ENCODE results near the gene UBE2Z.

- TF ChIP-seq, protein P1, sequence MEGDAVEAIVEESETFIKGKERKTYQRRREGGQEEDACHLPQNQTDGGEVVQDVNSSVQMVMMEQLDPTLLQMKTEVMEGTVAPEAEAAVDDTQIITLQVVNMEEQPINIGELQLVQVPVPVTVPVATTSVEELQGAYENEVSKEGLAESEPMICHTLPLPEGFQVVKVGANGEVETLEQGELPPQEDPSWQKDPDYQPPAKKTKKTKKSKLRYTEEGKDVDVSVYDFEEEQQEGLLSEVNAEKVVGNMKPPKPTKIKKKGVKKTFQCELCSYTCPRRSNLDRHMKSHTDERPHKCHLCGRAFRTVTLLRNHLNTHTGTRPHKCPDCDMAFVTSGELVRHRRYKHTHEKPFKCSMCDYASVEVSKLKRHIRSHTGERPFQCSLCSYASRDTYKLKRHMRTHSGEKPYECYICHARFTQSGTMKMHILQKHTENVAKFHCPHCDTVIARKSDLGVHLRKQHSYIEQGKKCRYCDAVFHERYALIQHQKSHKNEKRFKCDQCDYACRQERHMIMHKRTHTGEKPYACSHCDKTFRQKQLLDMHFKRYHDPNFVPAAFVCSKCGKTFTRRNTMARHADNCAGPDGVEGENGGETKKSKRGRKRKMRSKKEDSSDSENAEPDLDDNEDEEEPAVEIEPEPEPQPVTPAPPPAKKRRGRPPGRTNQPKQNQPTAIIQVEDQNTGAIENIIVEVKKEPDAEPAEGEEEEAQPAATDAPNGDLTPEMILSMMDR (IDR thresholded peaks at IDR 0.05; ENCODE audit: extremely low read depth in 1 of 2, insufficient read depth in 1 of 2, low read depth in 1 of 2, low read length in 2 of 2), result no peak
- TF ChIP-seq POLR2AphosphoS5 (IDR thresholded peaks at IDR 0.05; ENCODE audit: insufficient read depth, low read depth, low read length) (no peak), POLR2A (IDR thresholded peaks at IDR 0.05; ENCODE audit: low read depth, low read length) (no peak)
These were observed 62.9 kb downstream of the UBE2Z start for GRCh38 chr17:48970865-48971687.

All from endothelial cell of umbilical vein (primary cell).